ENCODE data around the gene CPN2. TPM values are rescaled to one million over a fixed set of nuclear protein-coding genes. Genes with fewer than 3 reads are reported as not detected.

Gene CPN2
- total RNA-seq, 1 experiment from 2014 or later: not detected

GRCh38 chr3:194336601-194337355, 14.3 kb downstream of the CPN2 start:
- no peak overlapping the region for H3K4ac ChIP-seq (ENCODE audit: low read depth, low read length)
- Mint-ChIP-seq H3K27ac (peak overlapping the region in 1 of 3 experiments; percentile 74; a peak in 2 of 7 replicates), H3K9me3 (no peaks in the 10 kb centered on the region; a peak in 1 of 5 replicates), H3K27me3 (ENCODE audit: low read depth) (peaks cover 43% of the 10 kb centered on the region), H3K4me1 (peaks cover 42 to 51% of the 10 kb centered on the region in 2 experiments), H3K36me3 (ENCODE audit: insufficient read depth in 1 of 3, low read depth in 3 of 3) (no peaks in the 10 kb centered on the region), H3K4me3 (no peak overlapping the region)
- no peaks in the 10 kb centered on the region for H4K20me1 ChIP-seq (ENCODE audit: control insufficient read depth, insufficient read depth, insufficient read length)
- H2BK15ac ChIP-seq (ENCODE audit: low read depth, low read length): no peak overlapping the region
- peaks cover 11% of the 10 kb centered on the region; the same call in 1 of the 2 replicates for H3K27me3 ChIP-seq (ENCODE audit: insufficient read depth, low read length)
- no peak overlapping the region for H3K9ac ChIP-seq (ENCODE audit: extremely low read depth, insufficient read length, low read length)
- H2BK120ac ChIP-seq (ENCODE audit: low read depth, low read length, poor library complexity, severe bottlenecking): no peak overlapping the region
- WGBS (ENCODE audit: extremely low coverage, insufficient read length, low lambda C conversion rate): no CpG with 5 or more reads among the region's 17 CpGs
- TF ChIP-seq CTCF (conservative IDR thresholded peaks at IDR 0.05): no peak
- H3K4me1 ChIP-seq (ENCODE audit: insufficient read depth, low read length): peaks cover 4% of the 10 kb centered on the region
- no peak overlapping the region for H2BK12ac ChIP-seq (ENCODE audit: insufficient read length, low read depth, low read length)
- no peak overlapping the region for H3T11ph ChIP-seq (ENCODE audit: low read length)
- no peaks in the 10 kb centered on the region for H3K79me2 ChIP-seq (ENCODE audit: insufficient read depth, low read length)
- H3K14ac ChIP-seq (ENCODE audit: insufficient read depth, low read length): no peak overlapping the region
- no peak overlapping the region for H3K4me2 ChIP-seq (ENCODE audit: insufficient read depth, insufficient read length, low read length)
- H2AFZ ChIP-seq (ENCODE audit: low read length): no peak overlapping the region
- no peak overlapping the region for H3K23ac ChIP-seq (ENCODE audit: insufficient read length, low read depth, low read length)
- no peak overlapping the region for H4K8ac ChIP-seq (replicated peaks; ENCODE audit: insufficient read length, low read depth, low read length)
- no peak overlapping the region for H2BK5ac ChIP-seq (ENCODE audit: insufficient read length, low read length)
- H3K23me2 ChIP-seq (ENCODE audit: insufficient read length, low read depth, low read length, poor library complexity, severe bottlenecking): peaks cover 5% of the 10 kb centered on the region
- no peak overlapping the region for H4K5ac ChIP-seq (ENCODE audit: insufficient read length, low read depth, low read length)
- no peak overlapping the region for H3K56ac ChIP-seq (ENCODE audit: insufficient read length, low read depth, low read length)
- no peak for DNase-seq
- no peaks in the 10 kb centered on the region for H3K9me3 ChIP-seq (ENCODE audit: control insufficient read depth, low read depth, low read length)
- no peak overlapping the region for H4K91ac ChIP-seq (ENCODE audit: insufficient read length, low read depth, low read length)
- no peak overlapping the region for H2AK5ac ChIP-seq (ENCODE audit: insufficient read length, low read length)
- H3K79me1 ChIP-seq (ENCODE audit: insufficient read depth, low read depth, low read length, poor library complexity, severe bottlenecking): no peaks in the 10 kb centered on the region
- no peak overlapping the region for H3K27ac ChIP-seq (ENCODE audit: insufficient read length, low read depth, low read length)
- no peak overlapping the region for H3K18ac ChIP-seq (ENCODE audit: insufficient read length, low read depth, low read length)
- no peak overlapping the region for H2BK20ac ChIP-seq (ENCODE audit: low read depth, low read length, poor library complexity, severe bottlenecking)

Data from H9 (cell line).